Esophagus squamous epithelium (tissue), 4 donors: ENCODE measurements around the gene IGLL1.
"Not testable (repeated sequence)": the region's sequence is repeated elsewhere in the genome, so short reads cannot be mapped to it uniquely, and the experiment has no call there.

Experiments used
- POLR2A ChIP-seq, 4 donors: fragments of 450-650 bp; IDR thresholded peaks; one replicate each; pipeline ENCODE4 v1.6.1; 2017; ENCODE audit warnings: antibody characterized with exemption in 4 of 4, mild to moderate bottlenecking in 4 of 4, moderate library complexity in 3 of 4
- TF ChIP-seq, protein P1 (sequence below), 6 experiments: fragments of 450-650 bp in 4 of 6; fragments of 200-600 bp in 2 of 6; sonication (generic) in 2 of 6; IDR thresholded peaks; one replicate each; pipeline ENCODE4 v1.5.1; 2016 to 2019; ENCODE audit warnings: antibody characterized with exemption in 6 of 6, mild to moderate bottlenecking in 4 of 6, moderate library complexity in 4 of 6

DNA sequence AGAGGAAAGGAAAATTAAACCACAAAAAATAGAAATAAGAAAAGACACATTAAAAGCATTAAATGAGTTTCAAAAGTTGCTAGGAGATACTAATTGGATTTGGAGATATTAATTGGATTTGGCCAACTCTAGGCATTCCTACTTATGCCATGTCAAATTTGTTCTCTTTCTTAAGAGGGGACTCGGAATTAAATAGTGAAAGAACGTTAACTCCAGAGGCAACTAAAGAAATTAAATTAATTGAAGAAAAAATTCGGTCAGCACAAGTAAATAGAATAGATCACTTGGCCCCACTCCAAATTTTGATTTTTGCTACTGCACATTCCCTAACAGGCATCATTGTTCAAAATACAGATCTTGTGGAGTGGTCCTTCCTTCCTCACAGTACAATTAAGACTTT, 37.7 kb downstream of the IGLL1 start:
- TF ChIP-seq POLR2A (IDR thresholded peaks at IDR 0.05), result not testable (repeated sequence)
- TF ChIP-seq, protein P1, sequence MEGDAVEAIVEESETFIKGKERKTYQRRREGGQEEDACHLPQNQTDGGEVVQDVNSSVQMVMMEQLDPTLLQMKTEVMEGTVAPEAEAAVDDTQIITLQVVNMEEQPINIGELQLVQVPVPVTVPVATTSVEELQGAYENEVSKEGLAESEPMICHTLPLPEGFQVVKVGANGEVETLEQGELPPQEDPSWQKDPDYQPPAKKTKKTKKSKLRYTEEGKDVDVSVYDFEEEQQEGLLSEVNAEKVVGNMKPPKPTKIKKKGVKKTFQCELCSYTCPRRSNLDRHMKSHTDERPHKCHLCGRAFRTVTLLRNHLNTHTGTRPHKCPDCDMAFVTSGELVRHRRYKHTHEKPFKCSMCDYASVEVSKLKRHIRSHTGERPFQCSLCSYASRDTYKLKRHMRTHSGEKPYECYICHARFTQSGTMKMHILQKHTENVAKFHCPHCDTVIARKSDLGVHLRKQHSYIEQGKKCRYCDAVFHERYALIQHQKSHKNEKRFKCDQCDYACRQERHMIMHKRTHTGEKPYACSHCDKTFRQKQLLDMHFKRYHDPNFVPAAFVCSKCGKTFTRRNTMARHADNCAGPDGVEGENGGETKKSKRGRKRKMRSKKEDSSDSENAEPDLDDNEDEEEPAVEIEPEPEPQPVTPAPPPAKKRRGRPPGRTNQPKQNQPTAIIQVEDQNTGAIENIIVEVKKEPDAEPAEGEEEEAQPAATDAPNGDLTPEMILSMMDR (IDR thresholded peaks at IDR 0.05), result not testable (repeated sequence)
